ENCODE results near the gene DOCK4.
"Not testable (repeated sequence)": the region's sequence is repeated elsewhere in the genome, so short reads cannot be mapped to it uniquely, and the experiment has no call there.

The DOCK4 gene

DNA sequence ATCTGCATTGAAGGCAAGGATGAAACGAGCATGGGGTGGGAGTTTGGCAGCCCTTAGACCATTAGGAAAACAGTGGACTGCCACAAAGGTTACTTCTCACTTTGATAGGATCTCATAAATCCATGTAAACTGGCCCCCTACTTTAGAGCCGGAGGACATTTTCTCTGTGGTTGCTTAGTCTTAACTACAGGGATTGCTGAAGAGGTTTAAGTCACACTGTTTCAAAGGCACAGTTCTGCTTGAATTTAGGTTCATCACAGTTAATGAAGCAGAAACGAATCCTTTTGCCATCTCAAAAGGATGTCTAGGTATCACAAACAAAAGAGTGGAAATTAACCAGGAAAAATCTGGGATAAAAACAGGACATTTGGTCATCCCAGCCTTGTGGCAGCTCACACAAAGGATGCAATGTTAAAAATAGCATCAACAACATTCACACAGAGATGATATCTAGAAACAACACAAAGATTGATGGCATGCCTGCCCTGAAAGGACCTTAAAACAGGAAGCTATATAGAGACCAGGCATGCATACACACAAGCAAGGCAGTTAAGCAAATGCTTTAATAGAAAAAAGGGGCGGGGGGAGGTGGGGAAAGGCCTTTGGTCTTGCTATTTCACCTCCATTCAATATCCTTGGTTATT lies 74.0 kb downstream of the DOCK4 start:
- no peak for DNase-seq

GRCh38 chr7:112130729-112131410 lies 75.3 kb downstream of the DOCK4 start:
- DNase-seq: no peak

DNA sequence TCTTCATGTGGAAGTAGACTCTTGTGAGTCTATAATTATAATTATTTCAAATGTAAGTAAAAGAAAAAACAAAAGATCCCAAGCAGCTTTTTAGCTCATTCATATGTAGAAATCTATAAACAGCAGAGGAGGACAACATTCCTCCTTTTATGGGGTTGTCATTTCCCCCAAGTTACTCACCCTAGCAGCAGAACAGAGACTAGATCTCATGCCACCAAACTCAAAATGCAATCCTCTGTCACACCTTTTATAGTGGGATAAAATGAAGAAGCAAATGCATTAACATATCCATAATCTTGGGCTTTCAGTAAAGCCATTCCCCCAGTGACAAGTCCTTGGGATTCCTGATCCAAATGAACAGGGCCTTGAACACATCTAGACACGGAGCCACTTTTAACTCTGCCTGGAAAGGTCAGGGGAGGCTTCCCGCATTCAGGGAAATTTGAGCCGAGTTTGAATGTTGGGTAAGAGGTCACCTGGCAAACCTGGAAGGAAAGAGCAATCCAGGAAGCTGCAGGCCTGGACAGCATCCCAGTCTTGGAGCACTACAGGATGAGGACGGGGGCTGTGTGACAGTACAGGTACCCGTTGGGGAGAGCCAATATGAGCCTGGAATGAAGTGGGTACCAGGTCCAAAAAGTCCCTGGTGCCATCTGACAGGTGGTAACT lies 76.4 kb downstream of the DOCK4 start:
- DNase-seq: no peak

DNA sequence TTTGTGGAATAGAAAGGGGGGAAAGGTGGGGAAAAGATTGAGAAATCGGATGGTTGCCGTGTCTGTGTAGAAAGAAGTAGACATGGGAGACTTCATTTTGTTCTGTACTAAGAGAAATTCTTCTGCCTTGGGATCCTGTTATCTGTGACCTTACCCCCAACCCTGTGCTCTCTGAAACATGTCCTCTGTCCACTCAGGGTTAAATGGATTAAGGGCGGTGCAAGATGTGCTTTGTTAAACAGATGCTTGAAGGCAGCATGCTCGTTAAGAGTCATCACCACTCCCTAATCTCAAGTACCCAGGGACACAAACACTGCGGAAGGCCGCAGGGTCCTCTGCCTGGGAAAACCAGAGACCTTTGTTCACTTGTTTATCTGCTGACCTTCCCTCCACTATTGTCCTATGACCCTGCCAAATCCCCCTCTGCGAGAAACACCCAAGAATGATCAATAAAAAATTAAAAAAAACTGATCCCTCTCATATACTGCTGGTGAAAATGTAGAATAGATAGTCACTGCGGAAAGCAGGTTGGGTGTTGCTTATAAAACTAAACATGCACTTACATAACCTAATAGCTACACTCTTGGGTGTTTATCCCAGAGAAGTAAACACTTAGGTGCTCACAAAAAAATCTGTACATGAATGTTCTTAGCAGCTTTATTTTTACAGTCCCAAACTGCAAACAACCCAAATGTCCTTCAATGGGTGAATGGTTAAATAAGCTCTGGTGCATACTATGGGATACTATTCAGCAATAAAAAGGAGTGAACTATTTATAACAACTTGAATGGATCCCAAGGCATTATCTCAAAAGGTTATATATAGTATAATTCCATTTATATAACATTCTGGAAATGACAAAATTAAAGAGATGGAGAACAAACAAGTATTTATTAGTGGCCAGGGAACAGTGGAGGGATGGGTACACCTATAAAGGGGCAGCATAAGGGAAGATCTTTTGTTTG lies 77.5 kb downstream of the DOCK4 start:
- not testable (repeated sequence) for DNase-seq

DNA sequence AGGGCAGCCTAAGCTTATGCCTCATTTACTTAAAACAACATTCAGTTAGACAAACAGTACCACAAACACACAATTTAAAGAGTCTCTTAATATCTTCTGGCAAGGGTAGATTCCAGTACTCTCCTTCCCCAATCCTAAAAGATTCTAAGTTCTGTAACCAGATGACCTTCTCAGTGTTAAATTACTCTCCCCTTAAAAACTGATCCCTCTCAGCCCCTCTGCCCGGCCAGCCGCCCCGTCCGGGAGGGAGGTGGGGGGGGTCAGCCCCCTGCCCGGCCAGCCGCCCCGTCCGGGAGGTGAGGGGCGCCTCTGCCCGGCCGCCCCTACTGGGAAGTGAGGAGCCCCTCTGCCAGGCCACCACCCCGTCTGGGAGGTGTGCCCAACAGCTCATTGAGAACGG lies 78.2 kb downstream of the DOCK4 start:
- not testable (repeated sequence) for DNase-seq

GRCh38 chr7:112125250-112125649 lies 80.9 kb downstream of the DOCK4 start:
- DNase-seq: no peak

DNA sequence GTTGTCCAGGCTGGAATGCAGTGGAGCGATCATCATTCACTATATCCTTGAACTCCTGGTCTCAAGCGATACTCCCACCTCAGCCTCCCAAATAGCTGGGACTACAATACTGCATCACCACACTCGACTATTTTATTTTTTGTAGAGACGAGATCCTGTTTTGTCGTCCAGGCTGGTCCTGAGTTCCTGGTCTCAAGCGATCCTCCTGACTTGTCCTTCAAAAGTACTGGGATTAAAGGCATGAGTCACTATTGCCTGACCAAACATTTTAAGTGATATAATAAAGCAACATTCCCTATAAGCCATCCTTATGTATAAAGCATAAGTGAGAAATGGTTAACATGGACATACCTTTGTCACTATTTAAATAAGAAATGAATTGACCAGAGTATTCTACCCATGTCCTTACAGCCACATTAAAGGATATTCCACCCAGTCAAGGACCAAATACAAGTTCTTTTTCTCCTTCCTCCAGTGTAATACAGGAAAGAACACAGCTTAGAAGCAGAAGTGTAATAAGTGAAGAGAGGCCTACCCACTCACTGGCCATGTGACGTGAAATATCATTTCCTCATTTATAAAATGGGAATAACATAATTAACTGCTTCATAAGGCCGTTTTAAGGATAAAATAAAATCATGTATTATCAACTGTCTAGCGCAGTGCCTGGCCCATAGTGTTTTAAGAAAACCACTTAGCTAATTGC lies 82.0 kb downstream of the DOCK4 start:
- DNase-seq: no peak

GRCh38 chr7:112122798-112123197 lies 83.4 kb downstream of the DOCK4 start:
- DNase-seq: no peak

- no peak for DNase-seq
Observed at GRCh38 chr7:112122144-112122543, 84.1 kb downstream of the DOCK4 start.

DNA sequence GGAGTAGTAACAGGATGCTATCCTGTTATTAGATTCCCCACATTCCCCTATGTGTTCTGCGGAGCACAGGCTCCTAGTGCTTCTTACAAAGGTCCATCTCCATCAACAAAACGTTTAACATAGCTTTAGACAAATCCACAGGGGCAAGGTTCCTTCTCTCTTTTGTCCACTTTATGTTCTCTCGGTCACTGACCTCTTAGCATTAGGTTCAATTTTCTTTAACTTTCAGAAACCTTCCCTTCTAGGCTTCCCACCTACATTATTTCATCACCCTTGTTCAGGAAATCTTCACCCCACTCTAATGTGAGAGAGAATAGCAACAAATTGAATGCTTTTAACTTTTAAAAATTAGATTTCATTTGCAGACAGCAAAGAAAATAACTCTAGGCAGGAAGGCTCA lies 84.9 kb downstream of the DOCK4 start:
- no peak for DNase-seq

- no peak for DNase-seq
Observed at GRCh38 chr7:112120696-112121217, 85.4 kb downstream of the DOCK4 start.

DNA sequence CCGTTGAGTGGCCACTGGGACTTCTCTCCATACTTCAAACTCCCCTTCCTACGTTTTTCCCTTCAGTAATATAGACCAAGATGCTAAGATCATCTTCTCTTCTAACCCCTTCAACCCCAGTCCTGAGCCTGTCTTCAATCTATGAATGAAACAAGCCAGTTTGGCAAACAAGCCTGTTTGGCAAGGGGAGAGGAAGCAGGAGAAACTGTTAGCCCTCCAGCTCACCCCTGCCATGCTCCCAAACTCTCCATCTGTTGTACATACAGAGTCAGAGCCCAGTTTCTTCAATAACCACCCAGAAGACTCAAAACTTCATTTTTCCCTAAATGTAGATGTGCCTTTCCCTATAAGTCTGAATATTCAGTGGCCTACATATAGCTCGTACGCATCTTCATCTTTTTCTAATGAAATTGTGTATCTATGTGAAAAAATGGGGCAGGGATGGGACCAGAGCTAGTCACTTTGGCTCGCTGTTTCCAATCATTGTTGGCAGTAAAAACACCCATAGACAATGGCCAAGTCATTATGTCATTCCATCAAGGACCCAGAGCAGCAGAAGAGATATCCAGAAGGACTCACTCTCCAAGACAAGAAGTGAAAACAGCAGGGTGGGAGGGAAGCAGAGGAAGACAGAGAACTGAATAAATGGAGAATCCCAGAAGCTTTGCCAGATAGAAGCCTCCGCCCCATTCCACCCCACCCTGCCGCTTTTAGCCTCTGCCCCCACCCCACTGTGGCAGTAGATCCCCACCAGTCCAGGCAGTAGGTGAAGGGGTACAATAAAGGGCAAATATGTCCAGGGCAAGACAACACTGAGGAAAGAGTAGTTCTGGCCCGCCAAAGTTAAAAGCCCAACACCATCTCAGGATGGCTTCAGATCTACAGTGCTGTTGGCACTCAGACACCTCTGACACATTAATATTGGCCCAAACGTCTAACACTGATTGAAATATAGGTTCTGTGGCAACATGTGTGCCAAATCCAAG lies 87.3 kb downstream of the DOCK4 start:
- DNase-seq: no peak

DNA sequence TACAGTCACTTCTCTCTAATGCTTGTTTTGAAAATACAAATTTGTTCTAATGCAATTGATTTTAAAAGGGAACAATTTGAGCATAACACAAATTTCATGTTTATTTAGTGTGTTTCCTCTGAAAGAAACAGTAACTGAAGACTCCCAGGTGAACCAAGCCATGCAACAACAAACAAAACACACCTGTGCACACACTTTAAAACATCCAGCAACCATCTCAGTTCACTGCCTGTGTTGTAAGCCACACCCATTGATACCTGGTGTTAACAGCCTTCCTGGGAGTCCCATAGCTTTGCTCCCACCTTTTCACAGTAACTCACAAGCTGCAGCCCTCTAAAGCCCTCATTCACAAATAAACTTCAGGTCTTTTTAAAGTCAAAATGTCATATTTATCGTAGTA lies 89.3 kb downstream of the DOCK4 start:
- DNase-seq: no peak

GRCh38 chr7:112116358-112116757 lies 89.8 kb downstream of the DOCK4 start:
- DNase-seq: no peak

GRCh38 chr7:112115880-112116279 lies 90.3 kb downstream of the DOCK4 start:
- no peak for DNase-seq

- no peak for DNase-seq
Observed at GRCh38 chr7:112113913-112114575, 92.2 kb downstream of the DOCK4 start.

GRCh38 chr7:112112822-112113255 lies 93.4 kb downstream of the DOCK4 start:
- DNase-seq: no peak

GRCh38 chr7:112110651-112111050 lies 95.5 kb downstream of the DOCK4 start:
- DNase-seq: no peak

GRCh38 chr7:112110175-112110574 lies 96.0 kb downstream of the DOCK4 start:
- DNase-seq: no peak

GRCh38 chr7:112108981-112109380 lies 97.2 kb downstream of the DOCK4 start:
- DNase-seq: no peak

All from MV-4-11 (cell line).